Measurements from ENCODE around the gene PRKCH. TPM values are rescaled to one million over a fixed set of nuclear protein-coding genes. Genes with fewer than 3 reads are reported as not detected.

PRKCH gene
- total and polyA plus RNA-seq, 7 donors = 4.2 to 19.9 (median 10.0) TPM

GRCh38 chr14:61567838-61568571 is 246.6 kb downstream of the PRKCH start:
- intact Hi-C loops (cut with DNase I) = no loop called here
- H3K27ac ChIP-seq = peak overlapping the region in 2 of 4 donors; percentile 33 to 67
- H3K9me3 ChIP-seq = no peaks in the 10 kb centered on the region
- no peaks in the 10 kb centered on the region for H3K36me3 ChIP-seq
- H3K27me3 ChIP-seq = peaks cover 0 to 10% (median 3%) of the 10 kb centered on the region in 3 donors
- no peak for DNase-seq
- peaks cover 0 to 35% (median 11%) of the 10 kb centered on the region in 4 donors for H3K4me1 ChIP-seq
- TF ChIP-seq POLR2A (IDR thresholded peaks at IDR 0.05) = no peak
- TF ChIP-seq EP300 (IDR thresholded peaks at IDR 0.05) = no peak
- TF ChIP-seq CTCF (IDR thresholded peaks at IDR 0.05) = no peak
- TF ChIP-seq POLR2AphosphoS5 (IDR thresholded peaks at IDR 0.05) = no peak
- 53 to 56% methylated on average over 13 of the region's 13 CpGs for WGBS, 2 donors
- H3K4me3 ChIP-seq = peak overlapping the region in 2 of 4 donors; percentile 19 to 20

- Histone ChIP-seq H3K4me1 (peaks cover 0 to 41% (median 16%) of the 10 kb centered on the region in 4 donors), H3K27me3 (peaks cover 0 to 10% (median 3%) of the 10 kb centered on the region in 3 donors), H3K4me3 (peak overlapping the region in 2 of 4 donors; percentile 19 to 20), H3K9me3 (no peaks in the 10 kb centered on the region), H3K36me3 (no peaks in the 10 kb centered on the region), H3K27ac (peak overlapping the region in 2 of 4 donors; percentile 33 to 67)
- TF ChIP-seq POLR2A (IDR thresholded peaks at IDR 0.05) = no peak
- TF ChIP-seq EP300 (IDR thresholded peaks at IDR 0.05) = no peak
- TF ChIP-seq CTCF (IDR thresholded peaks at IDR 0.05) = no peak
- TF ChIP-seq POLR2AphosphoS5 (IDR thresholded peaks at IDR 0.05) = no peak
- intact Hi-C loops (cut with DNase I) = no loop called here
- DNase-seq = no peak
- WGBS, 2 donors = 12 to 17% methylated on average over 34 of the region's 34 CpGs
These were observed 247.2 kb downstream of the PRKCH start for GRCh38 chr14:61568572-61569011.

DNA sequence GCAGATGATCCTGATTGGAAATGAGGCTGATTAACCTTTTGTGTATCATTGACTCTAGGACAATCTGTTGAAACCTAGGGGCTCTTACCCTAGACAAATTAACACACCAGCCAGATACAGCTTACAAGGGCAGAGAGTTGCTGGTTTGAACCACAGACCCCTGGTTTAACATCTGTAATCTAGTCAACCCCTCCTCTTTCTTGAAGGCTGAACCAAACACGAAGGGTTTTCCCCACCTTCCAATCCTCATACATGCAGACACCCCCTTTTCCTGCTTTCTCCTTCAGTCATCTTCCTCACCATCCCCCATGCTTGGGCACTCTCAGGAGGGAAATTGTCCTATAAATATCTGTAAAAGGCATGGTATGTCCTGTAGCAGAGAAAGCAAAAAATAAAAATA is 247.9 kb downstream of the PRKCH start:
- H3K9me3 ChIP-seq = no peaks in the 10 kb centered on the region
- peak overlapping the region in 2 of 4 donors; percentile 33 to 67 for H3K27ac ChIP-seq
- no peak overlapping the region for H3K4me3 ChIP-seq
- no peak for TF ChIP-seq POLR2AphosphoS5 (IDR thresholded peaks at IDR 0.05)
- no peak for TF ChIP-seq CTCF (IDR thresholded peaks at IDR 0.05)
- no peak for TF ChIP-seq EP300 (IDR thresholded peaks at IDR 0.05)
- TF ChIP-seq POLR2A (IDR thresholded peaks at IDR 0.05) = no peak
- H3K36me3 ChIP-seq = no peaks in the 10 kb centered on the region
- intact Hi-C loops (cut with DNase I) = no loop called here
- no peak for DNase-seq
- peaks cover 0 to 10% (median 3%) of the 10 kb centered on the region in 3 donors for H3K27me3 ChIP-seq
- H3K4me1 ChIP-seq = peaks cover 0 to 45% (median 21%) of the 10 kb centered on the region in 4 donors
- 53 to 82% methylated on average over 1 of the region's 1 CpG for WGBS, 2 donors

DNA sequence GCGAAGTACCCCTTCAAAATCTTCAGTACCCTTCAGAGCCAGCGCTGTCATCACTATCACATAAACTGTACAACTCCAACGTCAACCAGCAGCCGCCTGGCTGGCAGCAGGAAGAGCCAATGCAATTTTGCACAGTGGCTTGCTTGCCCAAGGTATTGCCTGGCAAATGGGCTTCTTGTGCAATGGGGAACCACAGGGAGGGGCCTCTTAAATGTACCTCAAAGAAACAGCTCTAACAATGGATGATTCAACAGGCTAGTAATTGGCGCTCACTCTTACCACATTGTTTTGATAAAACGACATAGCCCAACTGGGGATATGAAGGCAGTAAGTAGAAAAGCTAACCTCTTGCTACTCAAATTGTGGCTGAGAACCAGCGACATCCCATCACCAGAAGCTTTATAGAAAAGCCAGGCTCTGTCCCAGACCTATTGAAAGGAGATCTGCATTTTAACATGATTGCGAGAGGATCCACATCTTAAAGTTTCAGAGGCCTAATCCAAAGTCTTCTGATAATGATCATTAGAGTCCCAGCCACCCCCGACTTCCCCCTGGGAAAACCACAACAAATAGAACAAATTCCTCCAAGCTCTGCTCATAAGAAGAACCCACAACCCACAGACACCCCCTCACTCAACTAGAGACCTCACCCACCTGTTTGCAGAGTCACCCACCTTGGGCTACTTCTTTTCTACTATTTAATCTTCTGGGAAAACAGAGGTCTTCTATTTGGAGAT is 248.6 kb downstream of the PRKCH start:
- intact Hi-C loops (cut with DNase I) = no loop called here
- peaks cover 0 to 10% (median 3%) of the 10 kb centered on the region in 3 donors for H3K27me3 ChIP-seq
- no peaks in the 10 kb centered on the region for H3K9me3 ChIP-seq
- peak; percentile 76 for DNase-seq
- no peak overlapping the region for H3K4me3 ChIP-seq
- H3K27ac ChIP-seq = peak overlapping the region in 2 of 4 donors; percentile 36 to 69
- peaks cover 0 to 41% (median 23%) of the 10 kb centered on the region in 4 donors for H3K4me1 ChIP-seq
- 75 to 86% methylated on average over 9 of the region's 9 CpGs for WGBS, 2 donors
- TF ChIP-seq EP300 (IDR thresholded peaks at IDR 0.05) (peak in 1 of 4 donors; percentile 61), POLR2AphosphoS5 (IDR thresholded peaks at IDR 0.05) (peak; percentile 28 to 68 (median 30)), POLR2A (IDR thresholded peaks at IDR 0.05) (no peak)
- no peaks in the 10 kb centered on the region for H3K36me3 ChIP-seq

Measured in sigmoid colon (tissue), 7 donors.